Measurements from ENCODE around the gene CDKN1A. TPM values are rescaled to one million over a fixed set of nuclear protein-coding genes. Genes with fewer than 3 reads are reported as not detected.

The CDKN1A gene
- total and polyA plus RNA-seq, 2 donors from 2014 or later: 46.4 to 66.2 TPM

- no peaks in the 10 kb centered on the region for H3K27me3 ChIP-seq (ENCODE audit: control insufficient read depth, insufficient read depth, low read length)
- FAIRE-seq (no peak), DNase-seq (no peak)
- no peaks in the 10 kb centered on the region for H3K4me1 ChIP-seq (ENCODE audit: control insufficient read depth in 2 of 3, insufficient read depth in 2 of 3, low read depth in 1 of 3, low read length in 3 of 3)
- no peaks in the 10 kb centered on the region for H3K36me3 ChIP-seq (ENCODE audit: control insufficient read depth in 2 of 3, insufficient read depth in 3 of 3, low read length in 3 of 3)
- no peak overlapping the region for H3K9ac ChIP-seq (ENCODE audit: low read length in 3 of 3)
- no peaks in the 10 kb centered on the region for H3K9me3 ChIP-seq (ENCODE audit: control insufficient read depth in 2 of 3, insufficient read depth in 1 of 3, low read length in 3 of 3)
- no peak overlapping the region for H3K4me3 ChIP-seq (ENCODE audit: low read length in 3 of 3)
- H3K27ac ChIP-seq (ENCODE audit: low read depth in 2 of 2, low read length in 2 of 2): no peak overlapping the region
- no peak for TF ChIP-seq CTCF (IDR thresholded peaks at IDR 0.05; ENCODE audit: borderline replicate concordance, extremely low read depth, insufficient read depth)
- intact Hi-C loops (cut with DNase I): loop anchor here (10.0 kb wide), 1 partner anchor 46 kb away; no protein-coding TSS in a partner anchor
These were observed 20.4 kb downstream of the CDKN1A start for GRCh38 chr6:36698871-36699271.

GRCh38 chr6:36699348-36699747 lies 20.8 kb downstream of the CDKN1A start:
- no peaks in the 10 kb centered on the region for H3K27me3 ChIP-seq (ENCODE audit: control insufficient read depth, insufficient read depth, low read length)
- no peak overlapping the region for H3K9ac ChIP-seq (ENCODE audit: low read length in 3 of 3)
- no peak overlapping the region for H3K27ac ChIP-seq (ENCODE audit: low read depth in 2 of 2, low read length in 2 of 2)
- TF ChIP-seq CTCF (IDR thresholded peaks at IDR 0.05; ENCODE audit: borderline replicate concordance, extremely low read depth, insufficient read depth): no peak
- H3K4me3 ChIP-seq (ENCODE audit: low read length in 3 of 3): no peak overlapping the region
- DNase-seq: no peak
- no peaks in the 10 kb centered on the region for H3K9me3 ChIP-seq (ENCODE audit: control insufficient read depth in 2 of 3, insufficient read depth in 1 of 3, low read length in 3 of 3)
- FAIRE-seq: no peak
- no peaks in the 10 kb centered on the region for H3K4me1 ChIP-seq (ENCODE audit: control insufficient read depth in 2 of 3, insufficient read depth in 2 of 3, low read depth in 1 of 3, low read length in 3 of 3)
- no peaks in the 10 kb centered on the region for H3K36me3 ChIP-seq (ENCODE audit: control insufficient read depth in 2 of 3, insufficient read depth in 3 of 3, low read length in 3 of 3)
- intact Hi-C loops (cut with DNase I): loop anchor here (10.0 kb wide), 1 partner anchor 45 kb away; no protein-coding TSS in a partner anchor

DNA sequence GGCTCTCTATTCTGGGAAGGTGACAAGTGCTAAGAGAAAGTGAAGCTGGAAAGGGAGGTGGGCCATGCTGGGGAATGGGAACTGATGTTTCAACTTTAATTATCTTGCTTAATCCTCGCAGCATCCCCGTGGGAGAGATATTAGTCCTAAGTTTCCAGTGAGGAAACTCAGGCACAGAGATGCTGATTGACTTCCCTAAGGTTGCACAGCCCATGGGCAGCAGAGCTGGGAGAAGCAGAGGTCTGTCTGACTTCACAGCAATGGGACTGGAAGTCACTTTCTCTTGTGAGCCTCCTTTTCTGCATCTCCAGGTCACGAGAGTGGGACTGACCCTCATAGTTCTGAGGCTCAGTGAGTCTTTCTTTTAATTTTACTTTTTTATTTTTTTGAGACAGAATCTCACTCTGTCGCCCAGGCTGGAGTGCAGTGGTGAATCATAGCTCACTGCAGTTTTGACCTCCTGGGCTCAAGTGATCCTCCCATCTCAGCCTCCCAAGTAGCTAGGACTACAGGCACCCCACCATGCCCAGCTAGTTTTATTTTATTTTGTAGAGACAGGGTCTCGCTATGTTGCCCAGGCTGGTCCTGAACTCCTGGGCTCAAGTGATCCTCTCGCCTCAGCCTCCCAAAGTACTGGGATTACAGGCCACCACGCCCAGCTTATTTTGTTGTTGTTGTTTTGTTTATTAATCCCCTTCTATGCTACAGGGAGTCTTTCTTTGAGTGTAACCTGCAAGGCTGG lies 21.7 kb downstream of the CDKN1A start:
- TF ChIP-seq CTCF (IDR thresholded peaks at IDR 0.05; ENCODE audit: borderline replicate concordance, extremely low read depth, insufficient read depth): no peak
- H3K9ac ChIP-seq (ENCODE audit: low read length in 3 of 3): no peak overlapping the region
- DNase-seq: no peak
- intact Hi-C loops (cut with DNase I): no loop called here
- H3K27me3 ChIP-seq (ENCODE audit: control insufficient read depth, insufficient read depth, low read length): no peaks in the 10 kb centered on the region
- H3K27ac ChIP-seq (ENCODE audit: low read depth in 2 of 2, low read length in 2 of 2): no peak overlapping the region
- FAIRE-seq: no peak
- H3K4me1 ChIP-seq (ENCODE audit: control insufficient read depth in 2 of 3, insufficient read depth in 2 of 3, low read depth in 1 of 3, low read length in 3 of 3): no peaks in the 10 kb centered on the region
- no peaks in the 10 kb centered on the region for H3K36me3 ChIP-seq (ENCODE audit: control insufficient read depth in 2 of 3, insufficient read depth in 3 of 3, low read length in 3 of 3)
- no peak overlapping the region for H3K4me3 ChIP-seq (ENCODE audit: low read length in 3 of 3)
- H3K9me3 ChIP-seq (ENCODE audit: control insufficient read depth in 2 of 3, insufficient read depth in 1 of 3, low read length in 3 of 3): no peaks in the 10 kb centered on the region

Measured in kidney (tissue), 14 donors.